Tongue (tissue), 2 donors: ENCODE results near the gene AGXT. TPM values are rescaled to one million over a fixed set of nuclear protein-coding genes. Genes with fewer than 3 reads are reported as not detected.

Experiments
- DNase-seq: peaks from one replicate; pipeline ENCODE4 v3.0.0-alpha.2; 2015
- total RNA-seq: library from RNA; depleted of rRNA; stranded (reverse); fragments of >200 nt; gene quantifications from one replicate; pipeline ENCODE4 v1.2.3, GENCODE V29; 2014

Gene AGXT
- total RNA-seq, 1 donor from 2014 or later, result not detected

GRCh38 chr2:240927390-240927781 lies 58.8 kb downstream of the AGXT start:
- no peak for DNase-seq

GRCh38 chr2:240928476-240929363 lies 60.1 kb downstream of the AGXT start:
- no peak for DNase-seq

- DNase-seq, result no peak
These were observed 60.9 kb downstream of the AGXT start for GRCh38 chr2:240929364-240930095.

Other genes with a start within 250 kb of the AGXT start
- 1.1 TPM for gene GPR35, start 243.3 kb upstream of the AGXT start, total RNA-seq
- not detected for gene AQP12B, start 185.9 kb upstream of the AGXT start, total RNA-seq
- gene AQP12A, start 177.0 kb upstream of the AGXT start, total RNA-seq, result not detected
- 8.9 TPM for gene KIF1A, start 48.6 kb upstream of the AGXT start, total RNA-seq
- gene MAB21L4, start 27.3 kb downstream of the AGXT start, total RNA-seq, result 23.0 TPM
- gene CROCC2, start 37.5 kb downstream of the AGXT start, total RNA-seq, result not detected
- 15.0 TPM for gene SNED1, start 129.8 kb downstream of the AGXT start, total RNA-seq
- 70.9 TPM for gene MTERF4, start 233.5 kb downstream of the AGXT start, total RNA-seq